Measurements from ENCODE around the gene CYSLTR2.
"Not testable (repeated sequence)": the region's sequence is repeated elsewhere in the genome, so short reads cannot be mapped to it uniquely, and the experiment has no call there.

CYSLTR2 gene

GRCh38 chr13:48645845-48646244 is 7.9 kb upstream of the CYSLTR2 start:
- no peak for DNase-seq

DNA sequence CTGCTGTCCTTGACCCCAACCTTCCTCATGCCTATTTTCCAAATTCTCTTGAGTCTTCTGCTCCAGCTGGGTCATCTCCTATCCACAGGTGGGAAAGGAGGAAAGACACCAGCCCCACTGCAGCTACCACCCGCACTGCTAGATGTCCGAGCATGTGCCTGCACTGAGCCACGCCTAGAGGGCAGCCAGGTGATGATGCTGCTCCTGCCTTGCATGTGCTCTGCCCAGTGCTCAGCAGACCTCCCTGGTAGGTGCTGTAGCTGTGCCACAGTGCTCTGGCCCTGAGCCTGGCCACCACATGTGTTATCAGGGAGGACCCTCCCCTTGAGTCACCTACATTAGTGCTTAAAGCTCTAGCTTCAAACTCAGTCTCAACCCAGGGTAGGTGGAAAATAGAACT is 6.9 kb upstream of the CYSLTR2 start:
- DNase-seq, result no peak

GRCh38 chr13:48647625-48648024 is 6.1 kb upstream of the CYSLTR2 start:
- DNase-seq, result no peak

DNA sequence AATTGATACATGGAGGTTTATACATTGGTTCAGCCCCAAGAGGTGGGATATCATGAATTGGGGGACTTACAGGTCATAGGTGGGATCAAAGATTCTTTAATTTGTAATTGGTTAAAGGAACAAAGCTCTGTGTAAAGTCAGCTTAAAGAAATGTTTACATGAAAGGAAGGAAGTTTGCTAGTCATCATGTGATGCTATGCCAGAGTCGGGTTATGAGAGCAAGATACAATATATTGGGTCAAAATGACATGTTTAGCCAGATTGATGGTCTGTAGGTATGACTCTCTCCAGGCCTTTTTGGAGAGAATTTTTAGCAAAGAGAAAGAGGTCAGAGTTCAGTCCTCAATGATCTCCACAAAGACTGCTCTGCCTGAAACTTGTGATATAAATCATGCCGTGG is 5.3 kb upstream of the CYSLTR2 start:
- DNase-seq, result peak in 2 of 4 experiments; percentile 34 to 51

DNA sequence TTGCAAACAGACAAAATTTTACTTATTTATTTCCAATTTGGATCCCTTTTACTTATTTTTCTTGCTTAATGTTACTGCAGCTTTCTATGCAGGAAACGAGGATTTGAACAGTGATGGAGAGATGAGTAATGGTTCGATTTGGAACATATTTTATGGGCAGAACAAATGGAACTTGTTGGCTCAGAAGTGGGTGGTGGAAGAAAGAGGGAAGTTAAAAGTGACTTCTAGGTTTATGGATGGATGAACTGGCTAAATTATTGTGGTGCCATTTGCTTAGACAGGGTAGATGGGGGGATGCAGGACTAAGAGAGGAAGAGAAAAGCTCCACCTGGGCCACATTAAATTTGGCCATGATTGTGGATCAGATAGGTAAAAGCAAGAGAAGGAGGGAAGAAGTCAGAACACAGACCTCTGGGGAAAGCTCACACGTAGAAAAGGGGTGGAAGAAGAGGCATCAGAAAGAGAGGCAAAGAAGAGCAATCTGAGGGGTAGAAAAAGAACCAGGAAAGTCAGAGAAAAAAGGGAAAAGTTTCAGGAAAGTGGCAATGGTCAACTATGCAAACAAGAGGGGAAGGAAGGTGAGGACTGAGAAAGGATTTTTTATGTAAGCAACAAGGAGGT is 768 bp upstream of the CYSLTR2 start:
- peak in 2 of 4 experiments; percentile 37 to 54 for DNase-seq

GRCh38 chr13:48654511-48654910 is 782 bp downstream of the CYSLTR2 start:
- DNase-seq, result no peak

- no peak for DNase-seq
These were observed 1.6 kb downstream of the CYSLTR2 start for GRCh38 chr13:48655291-48655690.

DNA sequence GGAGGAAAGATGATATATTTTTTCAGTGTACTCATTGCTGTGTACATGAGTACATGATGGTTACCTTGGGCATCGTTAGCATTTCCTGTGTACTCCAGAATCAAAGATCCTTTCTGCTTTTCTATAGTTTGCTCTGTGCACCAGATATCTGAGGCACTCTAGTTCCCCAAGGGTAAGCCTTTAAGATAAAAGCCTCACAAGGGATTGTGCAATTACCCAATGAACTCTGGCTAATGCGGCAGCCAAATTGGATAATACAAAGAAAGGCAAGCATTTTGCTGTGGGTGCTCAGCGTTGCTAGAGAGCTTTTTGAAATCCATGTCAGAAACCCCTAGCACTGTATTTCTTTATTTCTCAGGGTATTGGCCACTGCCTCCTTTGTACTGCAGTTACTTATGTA is 2.9 kb downstream of the CYSLTR2 start:
- DNase-seq, result peak; percentile 26 to 68 (median 48)

- DNase-seq, result peak; percentile 84 to 96 (median 90)
These were observed 6.8 kb downstream of the CYSLTR2 start for GRCh38 chr13:48660361-48661076.

DNA sequence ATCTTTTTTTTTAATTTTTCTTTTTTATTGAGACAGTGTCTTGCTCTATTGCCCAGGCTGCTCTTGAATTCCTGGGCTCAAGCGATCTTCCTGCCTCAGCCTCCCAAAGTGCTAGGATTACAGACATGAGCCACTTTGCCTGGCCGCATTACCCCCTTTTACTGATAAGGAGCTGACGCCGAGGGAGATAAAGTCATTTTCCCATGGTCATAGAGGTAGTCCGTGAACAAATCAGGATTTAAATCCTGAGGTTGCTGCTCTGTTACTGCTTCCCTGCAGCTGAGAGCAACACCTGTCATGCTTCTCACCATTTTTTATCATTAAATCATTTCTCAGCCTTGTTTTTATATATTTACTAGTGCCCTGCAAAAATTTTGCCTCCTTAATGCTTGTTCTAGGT is 7.4 kb downstream of the CYSLTR2 start:
- DNase-seq, result no peak

DNA sequence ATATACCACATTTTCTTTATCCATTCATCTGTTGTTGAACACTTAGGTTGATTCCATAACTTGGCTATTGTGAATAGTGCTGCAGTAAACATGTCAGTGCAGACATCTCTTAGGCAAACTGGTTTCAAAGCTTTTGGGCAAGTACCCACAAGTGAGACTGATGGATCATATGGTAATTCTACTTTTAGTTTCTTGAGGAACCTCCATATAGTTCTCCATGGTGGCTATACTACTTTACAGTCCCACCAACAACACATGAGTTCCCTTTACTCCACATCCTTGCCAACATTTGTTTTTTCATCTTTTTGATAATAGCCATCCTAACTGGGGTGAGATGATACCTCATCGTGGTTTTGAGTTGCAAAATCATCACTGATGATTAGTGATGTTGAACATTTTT is 8.5 kb downstream of the CYSLTR2 start:
- peak in 1 of 4 experiments; percentile 15 for DNase-seq

GRCh38 chr13:48667136-48667535 is 13.4 kb downstream of the CYSLTR2 start:
- no peak for DNase-seq

GRCh38 chr13:48671421-48671820 is 17.7 kb downstream of the CYSLTR2 start:
- not testable (repeated sequence) for DNase-seq

GRCh38 chr13:48675247-48675646 is 21.5 kb downstream of the CYSLTR2 start:
- DNase-seq, result no peak

DNA sequence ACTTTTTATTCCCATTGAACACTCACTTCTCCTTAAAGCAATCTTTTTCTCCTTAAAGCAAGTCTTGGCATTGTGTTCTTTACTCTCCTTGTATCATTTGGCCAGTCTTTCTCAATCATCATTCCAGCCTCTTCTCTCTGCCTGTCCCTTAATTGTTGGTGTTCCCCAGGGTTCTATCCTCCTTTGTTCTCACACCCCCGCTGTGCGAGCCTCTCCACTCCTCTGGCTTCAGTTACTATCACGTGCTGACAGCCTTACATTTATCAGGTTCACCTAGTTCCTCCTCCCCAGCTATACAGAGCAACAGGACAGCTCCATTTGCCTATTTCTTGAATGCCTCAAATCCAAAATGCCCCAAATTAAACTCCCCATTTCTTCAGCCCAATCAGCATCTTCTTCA is 24.6 kb downstream of the CYSLTR2 start:
- no peak for DNase-seq

GRCh38 chr13:48679941-48680680 is 26.4 kb downstream of the CYSLTR2 start:
- DNase-seq, result no peak

- DNase-seq, result peak in 2 of 4 experiments; percentile 10 to 40
These were observed 27.1 kb downstream of the CYSLTR2 start for GRCh38 chr13:48680756-48681392.

DNA sequence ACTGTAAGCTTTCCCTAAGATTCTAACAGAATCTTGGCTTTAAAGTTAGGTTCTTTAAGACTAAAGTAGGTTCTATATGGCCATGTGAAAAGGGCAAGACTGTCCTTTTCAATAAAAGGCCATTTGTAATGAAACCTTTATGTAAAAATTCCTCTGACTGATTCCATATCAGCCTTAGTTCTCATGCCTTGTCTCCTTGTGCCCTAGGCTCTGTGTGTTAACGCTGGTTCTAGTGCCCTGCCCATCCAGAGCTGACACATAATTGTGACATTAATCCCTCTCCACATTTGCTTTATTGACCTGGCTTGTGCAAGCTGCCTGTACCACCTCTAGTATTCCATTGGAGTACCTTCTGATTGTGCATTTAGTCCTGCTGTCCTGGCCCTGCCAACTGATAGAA is 28.2 kb downstream of the CYSLTR2 start:
- DNase-seq, result no peak

DNA sequence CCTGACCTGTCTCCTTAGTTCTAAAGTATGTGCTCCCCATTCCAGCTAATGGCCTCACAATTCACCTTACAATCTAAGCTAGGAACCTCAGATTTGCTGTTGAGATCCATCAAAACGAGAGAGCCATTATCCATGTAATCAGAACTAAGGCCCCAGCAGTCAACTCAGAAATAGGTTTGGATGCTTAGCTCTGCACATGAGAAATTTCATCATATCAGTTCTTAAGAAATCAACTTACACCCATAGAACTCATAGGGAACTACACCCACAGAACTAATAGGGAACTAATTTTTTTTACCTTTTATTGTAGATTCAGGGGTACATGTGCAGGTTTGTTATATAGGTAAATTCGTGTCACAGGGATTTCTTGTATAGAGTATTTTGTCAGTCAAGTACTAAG is 28.7 kb downstream of the CYSLTR2 start:
- peak in 3 of 4 experiments; percentile 35 to 80 (median 80) for DNase-seq

DNA sequence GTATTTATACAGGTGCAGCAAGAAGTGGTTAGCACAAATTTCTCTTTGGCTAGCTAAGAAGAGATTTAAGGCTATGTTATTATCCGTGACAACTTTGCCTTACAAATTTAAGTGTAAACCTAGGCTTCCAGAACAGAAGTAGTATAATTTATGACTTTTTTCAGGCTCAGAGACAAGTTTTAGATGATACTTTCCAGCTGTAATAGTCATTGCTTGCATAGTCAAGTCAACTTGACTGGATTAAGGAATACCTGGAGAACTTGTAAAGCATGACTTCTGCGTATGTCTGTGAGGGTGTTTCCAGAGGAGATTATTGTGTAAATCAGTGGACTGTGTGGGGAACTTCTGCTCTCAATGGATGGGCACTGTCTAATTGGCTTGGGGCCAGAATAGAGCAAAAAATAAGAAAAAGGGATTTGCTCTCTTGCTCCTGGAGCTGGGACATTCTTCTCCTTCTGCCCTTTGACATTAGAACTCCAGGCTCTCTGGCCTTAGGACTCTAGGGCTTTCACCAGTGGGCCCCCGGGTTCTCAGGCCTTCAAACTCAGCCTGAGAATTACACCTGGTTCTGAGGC is 33.0 kb downstream of the CYSLTR2 start:
- DNase-seq, result peak in 3 of 4 experiments; percentile 18 to 60 (median 56)

DNA sequence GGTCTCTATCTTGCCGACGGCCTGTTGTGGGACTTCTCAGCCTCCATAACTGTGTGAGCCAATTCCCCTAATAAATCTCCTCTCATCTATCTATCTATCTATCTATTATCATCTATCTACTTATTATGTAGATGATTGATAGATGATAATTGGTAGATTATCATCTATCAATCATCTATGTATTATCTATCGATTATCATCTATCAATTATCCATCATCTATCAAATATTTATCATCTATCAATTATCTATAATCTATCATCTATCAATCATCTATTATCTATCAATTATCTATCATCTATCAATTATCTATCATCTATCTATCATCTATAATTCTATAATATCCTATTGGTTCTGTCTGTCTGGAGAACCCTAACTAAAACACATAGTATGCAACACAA is 33.5 kb downstream of the CYSLTR2 start:
- DNase-seq, result no peak

DNA sequence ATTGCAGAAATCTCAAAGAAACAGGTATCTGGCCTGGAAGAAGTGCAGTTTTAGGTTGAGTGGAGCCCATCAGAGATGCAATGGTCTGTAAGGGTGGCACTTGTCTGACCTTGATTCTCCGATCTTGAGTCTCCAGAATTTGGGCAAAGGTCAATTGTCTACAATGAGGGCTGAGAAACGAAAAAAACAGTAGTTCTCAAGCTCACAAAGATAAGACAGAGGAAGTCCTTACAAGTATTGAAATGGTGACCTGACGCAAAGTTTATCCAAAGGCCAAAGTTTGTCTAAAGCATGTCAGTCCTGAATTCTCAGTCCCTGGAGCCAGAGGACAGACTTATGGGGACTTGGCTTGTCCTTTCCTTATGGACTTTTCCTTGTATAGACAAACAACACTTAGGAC is 40.3 kb downstream of the CYSLTR2 start:
- DNase-seq, result no peak

DNA sequence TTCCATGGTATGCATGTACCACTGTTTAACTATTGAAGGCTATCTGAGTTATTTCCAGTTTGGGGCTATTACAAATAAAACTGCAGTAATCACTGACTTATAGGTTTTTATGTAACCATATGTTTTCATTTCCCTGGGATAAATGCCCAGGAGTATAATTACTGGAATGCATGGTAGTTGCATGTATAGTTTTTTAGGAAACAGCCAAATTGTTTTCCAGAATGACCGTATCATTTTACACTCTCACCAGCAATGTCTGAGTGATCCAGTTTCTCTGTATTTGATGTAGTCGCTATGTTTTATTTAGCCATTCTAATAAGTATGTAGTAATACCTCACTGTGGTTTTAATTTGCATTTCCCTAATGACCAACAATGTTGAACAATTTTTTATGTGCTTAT is 42.0 kb downstream of the CYSLTR2 start:
- no peak for DNase-seq
